Tibial nerve (tissue), 4 donors: ENCODE measurements around the gene IL22RA1. TPM values are rescaled to one million over a fixed set of nuclear protein-coding genes. Genes with fewer than 3 reads are reported as not detected.

Source experiments
- DNase-seq, 2 donors: peaks; one replicate each; pipeline ENCODE4 v3.0.0-alpha.2; 2019; ENCODE audit warnings: low spot score in 2 of 2
- H3K27ac ChIP-seq, 4 donors: fragments of 200-600 bp; sonication (generic) in 3 of 4; one replicate each; pipeline ENCODE4 v1.5.1; 2017 to 2019; ENCODE audit warnings: mild to moderate bottlenecking in 1 of 4
- H3K27me3 ChIP-seq, 2 donors: fragments of 200-600 bp; sonication (generic) in 1 of 2; one replicate each; pipeline versions ENCODE4 v1.5.1 to v1.6.0; 2017 to 2019
- H3K36me3 ChIP-seq, 3 donors: fragments of 200-600 bp; sonication (generic); one replicate each; pipeline ENCODE4 v1.5.1; 2018 to 2019
- H3K4me1 ChIP-seq, 4 donors: fragments of 200-600 bp; sonication (generic) in 3 of 4; one replicate each; pipeline ENCODE4 v1.5.1; 2017 to 2019
- H3K4me3 ChIP-seq, 4 donors: fragments of 200-600 bp; sonication (generic) in 3 of 4; one replicate each; pipeline ENCODE4 v1.5.1; 2017 to 2019; ENCODE audit warnings: mild to moderate bottlenecking in 1 of 4, moderate library complexity in 1 of 4
- H3K9me3 ChIP-seq, 4 donors: fragments of 200-600 bp; sonication (generic) in 3 of 4; one replicate each; pipeline ENCODE4 v1.5.1; 2017 to 2019
- EP300 ChIP-seq, 2 donors: sonication (generic); formaldehyde crosslinking; IDR thresholded peaks; one replicate each; pipeline ENCODE4 v1.6.1; 2017; ENCODE audit warnings: antibody characterized with exemption in 2 of 2, mild to moderate bottlenecking in 1 of 2
- POLR2A ChIP-seq, 2 donors: fragments of 450-650 bp; IDR thresholded peaks; one replicate each; pipeline ENCODE4 v1.6.1; 2017; ENCODE audit warnings: antibody characterized with exemption in 2 of 2, mild to moderate bottlenecking in 2 of 2, moderate library complexity in 2 of 2
- WGBS, 2 donors: methylation state at CpG; one replicate each; pipeline ENCODE4 v1.1.5; 2018; 5-methylcytosine and 5-hydroxymethylcytosine counted together
- total RNA-seq, 4 donors: library from RNA; depleted of rRNA; stranded (reverse); fragments of >200 nt; gene quantifications; one replicate each; pipeline ENCODE4 v1.1.0, GENCODE V29; 2016
- TF ChIP-seq, protein P1 (sequence below), 5 experiments: fragments of 200-600 bp in 3 of 5; fragments of 450-650 bp in 2 of 5; sonication (generic) in 3 of 5; IDR thresholded peaks; one replicate each; pipeline ENCODE4 v1.5.1; 2016 to 2019; ENCODE audit warnings: antibody characterized with exemption in 5 of 5, mild to moderate bottlenecking in 3 of 5, moderate library complexity in 2 of 5

IL22RA1 gene
- total RNA-seq, 4 donors from 2014 or later = not detected

DNA sequence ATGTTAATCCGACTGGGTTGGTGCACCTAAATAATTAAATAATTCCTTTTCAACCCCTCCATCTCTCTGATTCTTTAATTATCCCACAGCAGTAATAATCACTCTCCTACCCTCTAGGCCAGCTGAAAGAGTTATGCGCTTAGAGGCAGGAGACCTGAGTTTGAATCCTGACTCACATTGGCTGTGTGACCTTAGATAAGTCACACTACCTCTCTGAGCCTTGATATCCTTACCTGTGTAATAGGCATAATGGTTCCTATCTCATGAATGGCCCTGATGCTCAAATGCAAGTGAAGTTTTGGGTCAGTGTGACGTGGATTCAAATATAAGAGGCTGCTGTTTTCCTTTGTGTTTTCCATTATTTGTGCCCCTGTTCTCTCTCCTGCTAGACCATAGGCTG lies 39.1 kb downstream of the IL22RA1 start:
- WGBS, 2 donors = 83 to 89% methylated on average over 3 of the region's 3 CpGs
- Histone ChIP-seq H3K36me3 (no peaks in the 10 kb centered on the region), H3K4me3 (no peak overlapping the region), H3K27me3 (no peaks in the 10 kb centered on the region), H3K9me3 (no peaks in the 10 kb centered on the region), H3K27ac (no peak overlapping the region), H3K4me1 (no peaks in the 10 kb centered on the region)
- DNase-seq = no peak
- TF ChIP-seq POLR2A (IDR thresholded peaks at IDR 0.05) = no peak
- no peak for TF ChIP-seq EP300 (IDR thresholded peaks at IDR 0.05)
- TF ChIP-seq, protein P1, sequence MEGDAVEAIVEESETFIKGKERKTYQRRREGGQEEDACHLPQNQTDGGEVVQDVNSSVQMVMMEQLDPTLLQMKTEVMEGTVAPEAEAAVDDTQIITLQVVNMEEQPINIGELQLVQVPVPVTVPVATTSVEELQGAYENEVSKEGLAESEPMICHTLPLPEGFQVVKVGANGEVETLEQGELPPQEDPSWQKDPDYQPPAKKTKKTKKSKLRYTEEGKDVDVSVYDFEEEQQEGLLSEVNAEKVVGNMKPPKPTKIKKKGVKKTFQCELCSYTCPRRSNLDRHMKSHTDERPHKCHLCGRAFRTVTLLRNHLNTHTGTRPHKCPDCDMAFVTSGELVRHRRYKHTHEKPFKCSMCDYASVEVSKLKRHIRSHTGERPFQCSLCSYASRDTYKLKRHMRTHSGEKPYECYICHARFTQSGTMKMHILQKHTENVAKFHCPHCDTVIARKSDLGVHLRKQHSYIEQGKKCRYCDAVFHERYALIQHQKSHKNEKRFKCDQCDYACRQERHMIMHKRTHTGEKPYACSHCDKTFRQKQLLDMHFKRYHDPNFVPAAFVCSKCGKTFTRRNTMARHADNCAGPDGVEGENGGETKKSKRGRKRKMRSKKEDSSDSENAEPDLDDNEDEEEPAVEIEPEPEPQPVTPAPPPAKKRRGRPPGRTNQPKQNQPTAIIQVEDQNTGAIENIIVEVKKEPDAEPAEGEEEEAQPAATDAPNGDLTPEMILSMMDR (IDR thresholded peaks at IDR 0.05) = no peak

DNA sequence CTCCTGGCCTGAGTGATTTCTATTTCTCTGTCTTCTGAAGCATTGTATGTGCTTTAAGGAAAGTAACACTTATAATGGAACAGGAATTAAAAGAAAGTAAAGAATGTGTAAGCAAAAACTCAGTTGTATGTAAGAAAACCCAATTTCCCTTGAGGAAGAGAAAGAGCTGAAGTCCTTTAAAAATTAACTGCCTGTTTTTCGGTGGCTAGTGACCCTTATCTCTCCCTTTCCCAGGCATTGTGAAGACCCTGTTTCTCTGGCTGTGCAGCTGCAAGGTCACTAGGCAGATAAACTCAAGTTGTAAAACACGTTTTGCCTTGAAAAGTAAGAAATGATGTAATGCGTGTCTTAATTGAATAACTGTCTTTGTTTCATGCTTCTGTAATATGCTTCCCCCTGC lies 39.5 kb downstream of the IL22RA1 start:
- no peak overlapping the region for H3K4me3 ChIP-seq
- TF ChIP-seq EP300 (IDR thresholded peaks at IDR 0.05) (no peak), POLR2A (IDR thresholded peaks at IDR 0.05) (no peak)
- TF ChIP-seq, protein P1 (IDR thresholded peaks at IDR 0.05) = no peak
- no peaks in the 10 kb centered on the region for H3K36me3 ChIP-seq
- DNase-seq = no peak
- WGBS, 2 donors = 46 to 48% methylated on average over 3 of the region's 3 CpGs
- H3K27me3 ChIP-seq = no peaks in the 10 kb centered on the region
- H3K4me1 ChIP-seq = no peaks in the 10 kb centered on the region
- no peaks in the 10 kb centered on the region for H3K9me3 ChIP-seq
- no peak overlapping the region for H3K27ac ChIP-seq

DNA sequence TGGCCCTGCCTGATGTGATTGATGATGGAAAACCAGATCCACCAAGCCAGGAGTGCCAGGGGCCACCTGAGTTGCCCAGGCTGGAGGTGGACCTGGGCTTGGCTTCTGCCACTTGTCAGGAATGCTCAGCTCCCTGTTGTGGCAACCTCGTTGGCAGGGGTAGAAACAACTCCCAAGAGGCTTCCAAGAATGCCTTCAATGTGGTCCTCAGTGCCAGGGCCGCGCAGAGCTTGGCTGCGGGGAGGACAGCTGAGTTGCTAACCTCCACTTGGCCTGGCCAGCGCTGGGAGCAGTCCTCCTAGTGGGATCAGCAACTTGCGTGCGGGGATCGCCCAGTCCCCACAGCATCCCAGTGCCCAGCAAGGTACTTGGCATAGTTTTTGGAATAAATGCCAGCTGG lies 40.0 kb downstream of the IL22RA1 start:
- no peaks in the 10 kb centered on the region for H3K4me1 ChIP-seq
- H3K9me3 ChIP-seq = no peaks in the 10 kb centered on the region
- no peaks in the 10 kb centered on the region for H3K27me3 ChIP-seq
- no peak overlapping the region for H3K4me3 ChIP-seq
- no peak overlapping the region for H3K27ac ChIP-seq
- DNase-seq = no peak
- H3K36me3 ChIP-seq = no peaks in the 10 kb centered on the region
- TF ChIP-seq, protein P1 (IDR thresholded peaks at IDR 0.05) = no peak
- TF ChIP-seq POLR2A (IDR thresholded peaks at IDR 0.05) = no peak
- no peak for TF ChIP-seq EP300 (IDR thresholded peaks at IDR 0.05)
- WGBS, 2 donors = 68 to 76% methylated on average over 4 to 8 of the region's 8 CpGs

DNA sequence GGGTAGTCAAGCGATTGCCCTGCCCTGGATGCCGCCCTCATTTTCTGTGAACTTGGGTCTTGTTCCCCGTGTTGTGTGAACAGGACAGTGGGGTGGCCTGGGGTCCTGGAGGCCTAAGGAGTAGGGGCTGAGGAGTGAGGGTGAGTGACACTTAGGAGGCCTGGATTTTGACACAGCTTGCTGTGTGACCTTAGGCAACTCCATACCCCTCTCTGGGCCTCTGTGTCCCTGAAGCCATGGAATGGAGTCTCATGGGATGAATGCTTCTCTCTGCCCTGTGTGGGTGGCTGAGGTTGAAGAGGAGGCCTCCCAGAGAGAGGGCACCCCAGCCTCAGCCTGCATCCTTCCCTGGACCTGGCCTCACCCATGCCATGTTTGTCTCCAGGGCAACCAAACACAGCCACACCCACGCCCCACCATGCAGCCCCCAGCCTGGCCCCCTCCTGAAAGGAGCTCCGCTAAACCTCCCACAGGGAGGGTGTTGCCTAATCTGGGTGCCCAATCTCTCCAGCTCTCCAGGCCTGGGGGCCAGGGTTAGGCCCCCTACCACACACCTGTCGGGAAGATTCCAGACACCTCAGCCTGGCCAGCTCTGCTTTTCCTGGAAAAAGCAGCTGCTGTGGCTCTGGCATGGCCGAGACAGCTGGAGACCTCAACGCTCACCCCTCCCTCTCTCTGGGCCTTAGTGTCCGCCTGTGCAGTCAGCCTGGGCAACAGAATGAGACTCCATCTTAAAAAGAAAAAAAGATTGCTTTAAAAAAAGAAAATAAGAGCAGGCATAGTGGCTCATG lies 40.9 kb downstream of the IL22RA1 start:
- 70 to 73% methylated on average over 9 of the region's 9 CpGs for WGBS, 2 donors
- Histone ChIP-seq H3K27ac (no peak overlapping the region), H3K4me1 (no peaks in the 10 kb centered on the region), H3K27me3 (no peaks in the 10 kb centered on the region), H3K9me3 (no peaks in the 10 kb centered on the region), H3K36me3 (no peaks in the 10 kb centered on the region), H3K4me3 (no peak overlapping the region)
- TF ChIP-seq EP300 (IDR thresholded peaks at IDR 0.05) (no peak), POLR2A (IDR thresholded peaks at IDR 0.05) (no peak)
- TF ChIP-seq, protein P1 (IDR thresholded peaks at IDR 0.05) = no peak
- no peak for DNase-seq

DNA sequence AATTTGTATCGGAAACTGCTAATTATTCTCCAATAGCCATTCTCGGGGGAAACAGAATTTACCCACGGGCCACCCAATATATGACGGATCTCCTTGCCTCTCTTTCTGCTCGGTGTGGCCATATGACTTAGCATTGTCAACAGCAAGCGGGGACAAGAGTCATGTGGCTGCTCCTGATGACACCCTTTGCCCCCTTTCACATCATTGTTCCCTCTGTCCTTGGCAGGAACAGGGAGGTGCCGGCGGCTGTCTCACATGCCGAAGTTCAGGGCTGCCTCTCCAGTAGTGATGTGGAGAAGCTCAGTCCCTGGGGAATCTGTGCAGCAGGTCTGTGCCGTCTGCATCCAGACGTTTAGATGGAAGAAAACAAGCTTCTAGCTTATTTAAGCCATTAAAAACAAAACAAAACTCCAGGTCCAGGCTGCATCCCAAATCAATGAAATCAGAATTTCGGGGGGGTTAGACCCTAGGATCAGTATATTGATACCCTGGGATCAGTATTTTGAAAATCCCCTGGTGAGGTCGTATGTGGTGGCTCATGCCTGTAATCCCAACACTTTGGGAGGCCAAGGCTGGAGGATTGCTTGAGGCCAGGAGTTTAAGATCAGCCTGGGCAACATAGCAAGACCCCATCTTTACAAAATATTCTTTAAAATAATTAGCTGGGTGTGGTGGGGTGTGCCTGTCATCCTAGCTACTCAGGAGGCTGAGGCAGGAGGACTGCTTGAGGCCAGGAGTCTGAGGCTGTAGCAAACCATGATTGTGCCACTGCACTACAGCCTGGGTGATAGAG lies 41.8 kb downstream of the IL22RA1 start:
- Histone ChIP-seq H3K9me3 (no peaks in the 10 kb centered on the region), H3K27ac (no peak overlapping the region), H3K27me3 (no peaks in the 10 kb centered on the region), H3K36me3 (no peaks in the 10 kb centered on the region), H3K4me3 (no peak overlapping the region), H3K4me1 (no peaks in the 10 kb centered on the region)
- WGBS, 2 donors = 75 to 76% methylated on average over 13 of the region's 13 CpGs
- TF ChIP-seq EP300 (IDR thresholded peaks at IDR 0.05) (no peak), POLR2A (IDR thresholded peaks at IDR 0.05) (no peak)
- TF ChIP-seq, protein P1 (IDR thresholded peaks at IDR 0.05) = no peak
- DNase-seq = no peak
